Measurements from ENCODE around the gene ASB15. TPM values are rescaled to one million over a fixed set of nuclear protein-coding genes. Genes with fewer than 3 reads are reported as not detected.

The ASB15 gene
- polyA plus RNA-seq, 2 of the 4 experiments (the other 2 are of a cell fraction) = not detected

DNA sequence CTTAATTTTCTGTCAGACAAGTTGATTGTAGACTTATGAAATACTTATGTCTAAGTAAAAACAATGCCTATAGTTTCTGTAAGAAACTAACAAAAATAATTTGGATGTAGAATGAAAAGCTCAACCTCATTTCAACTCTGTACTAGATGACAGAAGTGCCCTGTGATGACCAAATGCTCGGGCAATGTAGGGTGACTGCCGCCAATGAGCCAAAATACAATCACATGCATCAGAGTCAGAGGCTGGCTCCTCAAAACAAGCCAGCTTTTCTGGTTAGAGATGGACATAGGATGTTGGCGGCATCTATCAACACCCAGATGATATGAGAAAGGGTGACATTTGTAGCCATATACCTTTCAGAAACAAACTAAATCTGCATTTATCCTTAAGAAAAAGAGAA lies 78.0 kb downstream of the ASB15 start (continued):
- TF ChIP-seq ESRRA (IDR thresholded peaks at IDR 0.05; ENCODE audit: borderline replicate concordance, low read length) = no peak
- TF ChIP-seq CHD2 (IDR thresholded peaks at IDR 0.05; ENCODE audit: low read length, partially characterized antibody) = no peak
- no peak for TF ChIP-seq EHMT2 (IDR thresholded peaks at IDR 0.05; ENCODE audit: low read depth)
- TF ChIP-seq KDM5A (IDR thresholded peaks at IDR 0.05) = no peak
- TF ChIP-seq MAFK (IDR thresholded peaks at IDR 0.05; ENCODE audit: partially characterized antibody) = no peak
- TF ChIP-seq EP300 (IDR thresholded peaks at IDR 0.05) = no peak
- TF ChIP-seq TFCP2L1 (CRISPR knock-in tag; IDR thresholded peaks at IDR 0.05) = no peak
- TF ChIP-seq, protein P1, sequence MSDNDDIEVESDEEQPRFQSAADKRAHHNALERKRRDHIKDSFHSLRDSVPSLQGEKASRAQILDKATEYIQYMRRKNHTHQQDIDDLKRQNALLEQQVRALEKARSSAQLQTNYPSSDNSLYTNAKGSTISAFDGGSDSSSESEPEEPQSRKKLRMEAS (IDR thresholded peaks at IDR 0.05) = no peak
- TF ChIP-seq TP53 (CRISPR knock-in tag; IDR thresholded peaks at IDR 0.05) = no peak
- TF ChIP-seq RFX5 (IDR thresholded peaks at IDR 0.05) = no peak
- TF ChIP-seq JUNB (IDR thresholded peaks at IDR 0.05) = no peak

DNA sequence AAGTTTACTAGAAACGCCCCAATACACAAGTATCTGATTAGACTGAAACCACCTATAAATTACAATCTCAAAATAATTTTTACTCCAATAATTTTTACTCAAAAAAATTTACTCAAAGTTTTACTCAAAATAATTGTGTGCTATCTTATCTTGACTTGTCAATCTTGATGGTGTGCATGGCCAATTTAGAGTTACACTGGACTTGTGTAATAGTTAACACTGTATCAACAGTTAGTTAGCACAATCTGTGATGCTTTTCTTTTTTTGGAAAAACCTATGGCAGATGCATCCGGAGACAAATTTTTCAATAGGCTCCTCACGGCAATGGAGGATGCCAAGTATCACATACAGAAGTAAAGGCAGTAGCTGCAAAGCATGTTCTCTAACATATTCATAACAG lies 79.0 kb downstream of the ASB15 start:
- TF ChIP-seq KDM1A (IDR thresholded peaks at IDR 0.05; ENCODE audit: low read depth) = no peak
- no peak for TF ChIP-seq MAZ (IDR thresholded peaks at IDR 0.05; ENCODE audit: borderline replicate concordance, low read depth, low read length)
- no peak for TF ChIP-seq CTCF (IDR thresholded peaks at IDR 0.05)
- no peak for TF ChIP-seq CBX2 (IDR thresholded peaks at IDR 0.05; ENCODE audit: borderline replicate concordance, low read depth)
- TF ChIP-seq JUNB (IDR thresholded peaks at IDR 0.05) = no peak
- TF ChIP-seq, protein P2, sequence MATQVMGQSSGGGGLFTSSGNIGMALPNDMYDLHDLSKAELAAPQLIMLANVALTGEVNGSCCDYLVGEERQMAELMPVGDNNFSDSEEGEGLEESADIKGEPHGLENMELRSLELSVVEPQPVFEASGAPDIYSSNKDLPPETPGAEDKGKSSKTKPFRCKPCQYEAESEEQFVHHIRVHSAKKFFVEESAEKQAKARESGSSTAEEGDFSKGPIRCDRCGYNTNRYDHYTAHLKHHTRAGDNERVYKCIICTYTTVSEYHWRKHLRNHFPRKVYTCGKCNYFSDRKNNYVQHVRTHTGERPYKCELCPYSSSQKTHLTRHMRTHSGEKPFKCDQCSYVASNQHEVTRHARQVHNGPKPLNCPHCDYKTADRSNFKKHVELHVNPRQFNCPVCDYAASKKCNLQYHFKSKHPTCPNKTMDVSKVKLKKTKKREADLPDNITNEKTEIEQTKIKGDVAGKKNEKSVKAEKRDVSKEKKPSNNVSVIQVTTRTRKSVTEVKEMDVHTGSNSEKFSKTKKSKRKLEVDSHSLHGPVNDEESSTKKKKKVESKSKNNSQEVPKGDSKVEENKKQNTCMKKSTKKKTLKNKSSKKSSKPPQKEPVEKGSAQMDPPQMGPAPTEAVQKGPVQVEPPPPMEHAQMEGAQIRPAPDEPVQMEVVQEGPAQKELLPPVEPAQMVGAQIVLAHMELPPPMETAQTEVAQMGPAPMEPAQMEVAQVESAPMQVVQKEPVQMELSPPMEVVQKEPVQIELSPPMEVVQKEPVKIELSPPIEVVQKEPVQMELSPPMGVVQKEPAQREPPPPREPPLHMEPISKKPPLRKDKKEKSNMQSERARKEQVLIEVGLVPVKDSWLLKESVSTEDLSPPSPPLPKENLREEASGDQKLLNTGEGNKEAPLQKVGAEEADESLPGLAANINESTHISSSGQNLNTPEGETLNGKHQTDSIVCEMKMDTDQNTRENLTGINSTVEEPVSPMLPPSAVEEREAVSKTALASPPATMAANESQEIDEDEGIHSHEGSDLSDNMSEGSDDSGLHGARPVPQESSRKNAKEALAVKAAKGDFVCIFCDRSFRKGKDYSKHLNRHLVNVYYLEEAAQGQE (IDR thresholded peaks at IDR 0.05) = no peak
- TF ChIP-seq POLR2AphosphoS2 (conservative IDR thresholded peaks at IDR 0.05; ENCODE audit: low read length) = no peak
- TF ChIP-seq PHF8 (IDR thresholded peaks at IDR 0.05; ENCODE audit: borderline replicate concordance, low read depth) = no peak
- no peak for TF ChIP-seq ZC3H11A (IDR thresholded peaks at IDR 0.05)
- no peak for TF ChIP-seq ATOH8 (CRISPR knock-in tag; IDR thresholded peaks at IDR 0.05; ENCODE audit: low read depth)
- no peak for TF ChIP-seq GATA3 (IDR thresholded peaks at IDR 0.05; ENCODE audit: borderline replicate concordance)
- TF ChIP-seq ZFP36 (IDR thresholded peaks at IDR 0.05; ENCODE audit: borderline replicate concordance, partially characterized antibody) = no peak
- TF ChIP-seq, protein P3, sequence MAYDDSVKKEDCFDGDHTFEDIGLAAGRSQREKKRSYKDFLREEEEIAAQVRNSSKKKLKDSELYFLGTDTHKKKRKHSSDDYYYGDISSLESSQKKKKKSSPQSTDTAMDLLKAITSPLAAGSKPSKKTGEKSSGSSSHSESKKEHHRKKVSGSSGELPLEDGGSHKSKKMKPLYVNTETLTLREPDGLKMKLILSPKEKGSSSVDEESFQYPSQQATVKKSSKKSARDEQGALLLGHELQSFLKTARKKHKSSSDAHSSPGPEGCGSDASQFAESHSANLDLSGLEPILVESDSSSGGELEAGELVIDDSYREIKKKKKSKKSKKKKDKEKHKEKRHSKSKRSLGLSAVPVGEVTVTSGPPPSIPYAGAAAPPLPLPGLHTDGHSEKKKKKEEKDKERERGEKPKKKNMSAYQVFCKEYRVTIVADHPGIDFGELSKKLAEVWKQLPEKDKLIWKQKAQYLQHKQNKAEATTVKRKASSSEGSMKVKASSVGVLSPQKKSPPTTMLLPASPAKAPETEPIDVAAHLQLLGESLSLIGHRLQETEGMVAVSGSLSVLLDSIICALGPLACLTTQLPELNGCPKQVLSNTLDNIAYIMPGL (CRISPR knock-in tag; IDR thresholded peaks at IDR 0.05; ENCODE audit: borderline replicate concordance) = no peak
- no peak for TF ChIP-seq RAD21 (conservative IDR thresholded peaks at IDR 0.05 in 1 of 2, IDR thresholded peaks at IDR 0.05 in 1 of 2)
- no peak for TF ChIP-seq FOXS1 (CRISPR knock-in tag; IDR thresholded peaks at IDR 0.05)
- TF ChIP-seq FOSB (CRISPR knock-in tag; IDR thresholded peaks at IDR 0.05) = no peak
- ChIA-PET CTCF (interaction anchor here (1.5 kb wide), 1 partner anchor 117 kb away, joined by 5 read pairs; no protein-coding TSS in a partner anchor), POLR2A (no interaction called here)
- 91% methylated on average over 3 of the region's 3 CpGs for WGBS (ENCODE audit: missing lambda C conversion rate)
- DNase-seq (ENCODE audit: low read depth in 1 of 2, low spot score in 1 of 2) (no peak), ATAC-seq (no peak), FAIRE-seq (no peak)
- H3K4me1 ChIP-seq = no peaks in the 10 kb centered on the region
- H3K27ac ChIP-seq = no peak overlapping the region
- H3K4me2 ChIP-seq = no peak overlapping the region
- H3K4me3 ChIP-seq = no peak overlapping the region
- no peaks in the 10 kb centered on the region for H3K9me3 ChIP-seq

Measured in A549 (cell line).